Memory B cell (primary cell): ENCODE measurements around the gene CFAP300.

ENCODE experiments used
- ATAC-seq: fragments of 150-1000 bp; cut with Tn5 transposase; 2 replicates; pipeline ENCODE4 v1.10.0; 2021; ENCODE audit warnings: low read depth, mild to moderate bottlenecking, moderate library complexity
- DNase-seq, 2 donors: peaks; one replicate each; pipeline ENCODE4 v3.0.0; 2022; ENCODE audit warnings: low spot score in 2 of 2
- H3K27ac Mint-ChIP-seq: one replicate; pipeline ENCODE4 v1.8.0; 2022; ENCODE audit warnings: mild to moderate bottlenecking, moderate library complexity, mixed read lengths
- H3K27me3 Mint-ChIP-seq: one replicate; pipeline ENCODE4 v1.8.0; 2022; ENCODE audit warnings: mixed read lengths
- H3K36me3 Mint-ChIP-seq: one replicate; pipeline ENCODE4 v1.8.0; 2022; ENCODE audit warnings: mild to moderate bottlenecking, mixed read lengths
- H3K4me1 Mint-ChIP-seq: one replicate; pipeline ENCODE4 v1.8.0; 2022; ENCODE audit warnings: mixed read lengths
- H3K4me3 Mint-ChIP-seq: one replicate; pipeline ENCODE4 v1.8.0; 2022; ENCODE audit warnings: mild to moderate bottlenecking, moderate library complexity, mixed read lengths
- H3K9me3 Mint-ChIP-seq: one replicate; pipeline ENCODE4 v1.8.0; 2022; ENCODE audit warnings: mixed read lengths

The CFAP300 gene

GRCh38 chr11:102046841-102047240 lies 396 bp upstream of the CFAP300 start:
- peaks cover 3% of the 10 kb centered on the region for H3K9me3 Mint-ChIP-seq
- ATAC-seq (no peak), DNase-seq (no peak)
- peak overlapping the region; percentile 73 for H3K4me3 Mint-ChIP-seq
- peaks cover 16% of the 10 kb centered on the region for H3K27me3 Mint-ChIP-seq
- H3K4me1 Mint-ChIP-seq, result peaks cover 3% of the 10 kb centered on the region
- no peak overlapping the region for H3K27ac Mint-ChIP-seq
- no peaks in the 10 kb centered on the region for H3K36me3 Mint-ChIP-seq

GRCh38 chr11:102050927-102051575 lies 3.8 kb downstream of the CFAP300 start:
- H3K27ac Mint-ChIP-seq, result no peak overlapping the region
- no peaks in the 10 kb centered on the region for H3K9me3 Mint-ChIP-seq
- H3K4me1 Mint-ChIP-seq, result peaks cover 3% of the 10 kb centered on the region
- no peak overlapping the region for H3K4me3 Mint-ChIP-seq
- no peaks in the 10 kb centered on the region for H3K36me3 Mint-ChIP-seq
- H3K27me3 Mint-ChIP-seq, result peaks cover 19% of the 10 kb centered on the region
- no peak for ATAC-seq
- DNase-seq, result no peak

- no peaks in the 10 kb centered on the region for H3K36me3 Mint-ChIP-seq
- no peak overlapping the region for H3K4me3 Mint-ChIP-seq
- DNase-seq, result no peak
- H3K9me3 Mint-ChIP-seq, result no peaks in the 10 kb centered on the region
- ATAC-seq, result no peak
- H3K27ac Mint-ChIP-seq, result no peak overlapping the region
- no peaks in the 10 kb centered on the region for H3K4me1 Mint-ChIP-seq
- H3K27me3 Mint-ChIP-seq, result peaks cover 10% of the 10 kb centered on the region
Measured at GRCh38 chr11:102061276-102061675, 14.0 kb downstream of the CFAP300 start.

GRCh38 chr11:102062106-102062505 lies 14.9 kb downstream of the CFAP300 start:
- ATAC-seq (no peak), DNase-seq (no peak)
- no peaks in the 10 kb centered on the region for H3K36me3 Mint-ChIP-seq
- H3K27ac Mint-ChIP-seq, result no peak overlapping the region
- H3K4me1 Mint-ChIP-seq, result no peaks in the 10 kb centered on the region
- H3K4me3 Mint-ChIP-seq, result no peak overlapping the region
- no peaks in the 10 kb centered on the region for H3K9me3 Mint-ChIP-seq
- peaks cover 10% of the 10 kb centered on the region for H3K27me3 Mint-ChIP-seq

- DNase-seq (no peak), ATAC-seq (no peak)
- H3K9me3 Mint-ChIP-seq, result no peaks in the 10 kb centered on the region
Measured at GRCh38 chr11:102064316-102064715, 17.1 kb downstream of the CFAP300 start.

GRCh38 chr11:102070766-102071165 lies 23.5 kb downstream of the CFAP300 start:
- Mint-ChIP-seq H3K27me3 (peaks cover 2% of the 10 kb centered on the region), H3K36me3 (no peaks in the 10 kb centered on the region), H3K9me3 (peaks cover 14% of the 10 kb centered on the region), H3K27ac (no peak overlapping the region), H3K4me1 (no peaks in the 10 kb centered on the region), H3K4me3 (no peak overlapping the region)
- ATAC-seq, result no peak
- DNase-seq, result no peak

More at GRCh38 chr11:102064316-102064715, 17.1 kb downstream of the CFAP300 start:
- H3K27me3 Mint-ChIP-seq, result peaks cover 9% of the 10 kb centered on the region
- H3K4me3 Mint-ChIP-seq, result no peak overlapping the region
- no peak overlapping the region for H3K27ac Mint-ChIP-seq
- H3K36me3 Mint-ChIP-seq, result no peaks in the 10 kb centered on the region
- no peaks in the 10 kb centered on the region for H3K4me1 Mint-ChIP-seq

- Mint-ChIP-seq H3K4me3 (no peak overlapping the region), H3K9me3 (peaks cover 14% of the 10 kb centered on the region), H3K4me1 (no peaks in the 10 kb centered on the region), H3K36me3 (no peaks in the 10 kb centered on the region), H3K27ac (no peak overlapping the region), H3K27me3 (peaks cover 2% of the 10 kb centered on the region)
- no peak for ATAC-seq
- DNase-seq, result no peak
Measured at GRCh38 chr11:102071497-102072472, 24.5 kb downstream of the CFAP300 start.

GRCh38 chr11:102073253-102073652 lies 26.0 kb downstream of the CFAP300 start:
- Mint-ChIP-seq H3K27ac (no peak overlapping the region), H3K27me3 (peaks cover 2% of the 10 kb centered on the region), H3K9me3 (peaks cover 14% of the 10 kb centered on the region), H3K4me3 (no peak overlapping the region), H3K4me1 (no peaks in the 10 kb centered on the region), H3K36me3 (no peaks in the 10 kb centered on the region)
- ATAC-seq, result no peak
- DNase-seq, result no peak

GRCh38 chr11:102079625-102080024 lies 32.4 kb downstream of the CFAP300 start:
- no peak for DNase-seq
- H3K27ac Mint-ChIP-seq, result no peak overlapping the region
- no peaks in the 10 kb centered on the region for H3K4me1 Mint-ChIP-seq
- no peaks in the 10 kb centered on the region for H3K9me3 Mint-ChIP-seq
- no peaks in the 10 kb centered on the region for H3K36me3 Mint-ChIP-seq
- ATAC-seq, result no peak
- H3K4me3 Mint-ChIP-seq, result no peak overlapping the region
- peaks cover 3% of the 10 kb centered on the region for H3K27me3 Mint-ChIP-seq

GRCh38 chr11:102081313-102081712 lies 34.1 kb downstream of the CFAP300 start:
- Mint-ChIP-seq H3K27ac (no peak overlapping the region), H3K36me3 (no peaks in the 10 kb centered on the region), H3K9me3 (no peaks in the 10 kb centered on the region), H3K27me3 (peaks cover 2% of the 10 kb centered on the region), H3K4me1 (no peaks in the 10 kb centered on the region), H3K4me3 (no peak overlapping the region)
- no peak for ATAC-seq
- no peak for DNase-seq

- no peaks in the 10 kb centered on the region for H3K36me3 Mint-ChIP-seq
- H3K27me3 Mint-ChIP-seq, result peaks cover 2% of the 10 kb centered on the region
- H3K4me3 Mint-ChIP-seq, result no peak overlapping the region
- H3K4me1 Mint-ChIP-seq, result no peaks in the 10 kb centered on the region
- H3K9me3 Mint-ChIP-seq, result peaks cover 1% of the 10 kb centered on the region
- ATAC-seq (no peak), DNase-seq (no peak)
- no peak overlapping the region for H3K27ac Mint-ChIP-seq
Measured at GRCh38 chr11:102085864-102086551, 38.8 kb downstream of the CFAP300 start.

- no peaks in the 10 kb centered on the region for H3K4me1 Mint-ChIP-seq
- ATAC-seq, result no peak
- no peak overlapping the region for H3K4me3 Mint-ChIP-seq
- H3K27me3 Mint-ChIP-seq, result peaks cover 4% of the 10 kb centered on the region
- no peak for DNase-seq
- H3K9me3 Mint-ChIP-seq, result no peaks in the 10 kb centered on the region
- no peak overlapping the region for H3K27ac Mint-ChIP-seq
- H3K36me3 Mint-ChIP-seq, result no peaks in the 10 kb centered on the region
Measured at GRCh38 chr11:102097186-102097585, 49.9 kb downstream of the CFAP300 start.

GRCh38 chr11:102099755-102100154 lies 52.5 kb downstream of the CFAP300 start:
- Mint-ChIP-seq H3K9me3 (peaks cover 3% of the 10 kb centered on the region), H3K4me3 (no peak overlapping the region)

More at GRCh38 chr11:102099755-102100154, 52.5 kb downstream of the CFAP300 start:
- Mint-ChIP-seq H3K4me1 (no peaks in the 10 kb centered on the region), H3K27me3 (peaks cover 13% of the 10 kb centered on the region), H3K27ac (no peak overlapping the region), H3K36me3 (no peaks in the 10 kb centered on the region)
- DNase-seq (no peak), ATAC-seq (no peak)
